ENCODE results near the gene DCAF12.

The DCAF12 gene

DNA sequence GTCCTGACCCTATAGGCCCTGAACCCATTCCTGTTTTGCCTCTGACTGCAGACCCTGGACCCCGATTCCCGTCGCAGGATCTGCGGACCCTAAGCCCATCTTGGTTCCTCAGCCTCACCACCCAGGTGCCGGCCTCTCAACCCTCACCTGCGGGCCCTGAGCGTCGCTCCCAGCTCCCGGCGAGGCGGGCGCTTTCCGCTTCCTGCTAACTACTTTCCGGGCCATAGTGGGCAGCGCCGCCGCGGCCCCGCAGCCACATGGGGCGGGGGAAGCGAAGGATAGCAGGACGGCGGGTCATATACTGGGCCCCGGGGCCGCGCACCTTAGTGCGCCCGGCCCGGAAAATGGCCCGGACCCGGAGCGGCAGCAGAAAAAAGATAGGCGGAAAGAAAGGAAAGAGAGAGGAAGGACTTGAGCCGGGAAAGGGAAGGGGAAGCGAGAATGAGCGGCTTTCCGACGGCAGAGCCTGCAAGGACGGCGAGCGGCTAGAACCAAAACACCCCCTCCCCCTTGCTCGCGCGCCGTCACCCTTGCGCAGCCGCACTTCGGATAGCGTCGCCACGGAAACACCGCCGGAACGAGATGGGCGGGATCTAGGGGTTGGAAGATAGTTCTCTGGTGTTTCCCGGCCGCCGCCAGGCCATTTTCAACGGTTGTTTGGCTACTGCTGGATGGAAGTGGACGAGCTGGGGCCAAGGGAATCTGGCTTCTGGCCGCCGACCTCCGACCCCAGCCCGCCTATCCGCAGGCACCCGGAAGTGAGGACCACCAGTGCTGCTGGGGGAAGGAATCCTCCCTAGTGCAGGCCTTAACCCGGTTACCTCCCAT, at the start of gene DCAF12:
Gene DCAF12, minus strand, starts transcription at position 492 of the 828 bp plus-strand sequence. Its CDS starts 267 bp downstream, at position 225.
- peak; percentile 78 to 89 for DNase-seq (ENCODE audit: low read depth in 1 of 2, low spot score in 1 of 2)
- in situ Hi-C loops (cut with HindIII; ENCODE audit: low pct_unique_long_range_greater_than_20kb, low sequenced_read_pairs): no loop called here
- no peak for TF ChIP-seq JUND (IDR thresholded peaks at IDR 0.05; ENCODE audit: low read depth)

DNA sequence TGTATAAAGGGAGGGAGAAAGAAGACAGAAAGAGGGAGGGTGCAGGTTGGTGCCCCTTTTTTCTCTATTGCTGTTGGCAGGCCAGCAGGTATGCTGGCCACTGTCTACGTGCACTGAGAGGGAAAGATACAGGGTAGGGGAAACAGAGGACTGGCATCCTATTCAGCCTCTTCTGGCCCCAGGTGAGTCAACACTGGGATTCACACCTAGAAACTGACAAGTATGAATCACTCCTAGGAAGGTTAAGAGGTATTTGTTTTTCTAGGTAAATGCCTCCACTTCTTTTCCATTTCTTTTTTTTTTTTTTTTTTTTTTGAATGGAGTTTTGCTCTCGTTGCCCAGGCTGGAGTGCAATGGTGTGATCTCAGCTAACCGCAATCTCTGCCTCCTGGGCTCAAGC, 49.6 kb upstream of the DCAF12 start:
- no peak for DNase-seq (ENCODE audit: low read depth in 1 of 2, low spot score in 1 of 2)
- in situ Hi-C loops (cut with HindIII; ENCODE audit: low pct_unique_long_range_greater_than_20kb, low sequenced_read_pairs): no loop called here
- no peak for TF ChIP-seq JUND (IDR thresholded peaks at IDR 0.05; ENCODE audit: low read depth)

DNA sequence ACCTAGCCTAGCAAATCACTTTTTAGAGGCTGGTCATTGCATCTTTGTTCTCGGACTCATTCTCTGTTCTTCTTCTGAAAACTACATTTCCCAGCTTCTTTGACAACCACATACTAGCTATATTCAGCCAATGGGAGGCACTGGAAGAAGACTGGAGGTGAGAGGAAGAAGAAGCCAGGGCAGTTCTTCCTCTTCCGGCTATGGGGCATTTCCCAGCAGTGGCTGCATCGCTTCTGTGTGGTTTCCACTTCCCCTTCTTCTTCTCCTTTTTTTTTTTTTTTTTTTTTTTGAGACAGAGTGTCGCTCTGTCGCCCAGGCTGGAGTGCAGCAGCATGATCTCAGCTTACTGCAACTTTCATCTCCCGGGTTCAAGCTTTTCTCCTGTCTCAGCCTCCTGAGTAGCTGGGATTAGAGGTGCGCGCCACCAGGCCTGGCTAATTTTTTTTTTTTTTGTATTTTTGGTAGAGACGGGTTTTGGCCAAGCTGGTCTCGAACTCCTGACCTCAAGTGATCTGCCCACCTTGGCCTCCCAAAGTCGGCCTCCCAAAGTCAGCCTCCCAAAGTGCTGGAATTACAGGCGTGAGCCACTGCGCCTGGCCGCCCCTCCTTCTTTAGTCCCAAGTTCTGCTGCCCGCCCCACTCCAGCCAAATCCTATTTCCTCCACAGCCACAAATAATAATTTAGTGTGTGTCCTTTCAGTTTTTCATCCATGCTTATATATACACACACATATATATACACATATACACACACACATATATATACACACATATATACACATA, 45.4 kb upstream of the DCAF12 start:
- DNase-seq (ENCODE audit: low read depth in 1 of 2, low spot score in 1 of 2): no peak
- in situ Hi-C loops (cut with HindIII; ENCODE audit: low pct_unique_long_range_greater_than_20kb, low sequenced_read_pairs): no loop called here
- TF ChIP-seq JUND (IDR thresholded peaks at IDR 0.05; ENCODE audit: low read depth): no peak

DNA sequence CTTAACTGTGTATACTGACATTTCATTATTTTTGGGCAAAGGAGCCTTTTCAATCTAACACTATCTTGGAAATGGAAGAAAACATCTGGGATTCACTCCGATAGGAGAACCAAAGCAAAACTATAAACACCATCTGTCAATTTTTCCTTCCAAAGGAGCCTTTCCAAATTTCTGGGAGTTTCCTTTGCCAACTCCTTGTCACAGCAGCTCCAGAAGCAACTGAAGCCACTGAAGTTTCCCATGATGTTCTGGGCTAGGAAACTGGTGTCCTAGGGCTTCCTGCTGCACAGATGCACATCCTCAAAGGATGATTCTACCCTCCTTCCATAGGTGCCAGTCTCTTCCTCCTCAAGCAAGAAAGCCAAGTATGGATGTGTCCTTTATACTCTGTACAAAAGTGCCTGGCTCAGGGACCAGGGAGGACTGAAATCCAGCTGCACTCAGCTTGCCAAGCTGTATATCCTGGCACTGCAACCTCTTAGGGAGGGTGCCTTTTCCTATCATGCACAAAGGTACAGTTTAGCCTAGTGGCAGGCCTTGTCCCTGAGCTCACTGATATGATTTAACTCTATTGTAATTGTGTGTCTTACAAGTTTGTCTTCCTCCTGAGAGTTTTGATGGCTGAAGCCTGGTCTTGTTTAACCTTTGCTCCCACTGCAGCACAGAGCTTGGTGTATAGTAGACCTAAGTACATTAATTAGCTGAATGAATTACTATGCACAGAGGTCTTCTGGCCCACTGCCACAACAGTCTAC, 43.9 kb upstream of the DCAF12 start:
- no peak for TF ChIP-seq JUND (IDR thresholded peaks at IDR 0.05; ENCODE audit: low read depth)
- no peak for DNase-seq (ENCODE audit: low read depth in 1 of 2, low spot score in 1 of 2)
- in situ Hi-C loops (cut with HindIII; ENCODE audit: low pct_unique_long_range_greater_than_20kb, low sequenced_read_pairs): no loop called here

DNA sequence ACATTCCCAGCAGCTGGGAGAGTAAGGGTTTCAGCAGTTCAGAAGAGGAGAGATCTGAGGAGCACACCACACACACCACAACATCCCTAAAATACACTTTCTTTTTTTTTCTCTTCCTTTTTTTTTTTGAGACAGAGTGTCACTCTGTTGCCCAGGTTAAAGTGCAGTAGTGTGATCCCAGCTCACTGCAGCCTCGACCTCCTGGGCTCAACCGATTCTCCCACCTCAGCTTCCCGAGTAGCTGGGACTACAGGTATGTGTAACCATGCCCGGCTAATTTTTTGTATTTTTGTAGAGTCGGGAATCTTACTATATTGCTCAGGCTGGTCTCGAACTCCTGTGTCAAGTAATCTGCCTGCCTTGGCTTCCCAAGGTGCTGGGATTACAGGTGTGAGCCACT, 42.6 kb upstream of the DCAF12 start:
- in situ Hi-C loops (cut with HindIII; ENCODE audit: low pct_unique_long_range_greater_than_20kb, low sequenced_read_pairs): no loop called here
- no peak for DNase-seq (ENCODE audit: low read depth in 1 of 2, low spot score in 1 of 2)
- no peak for TF ChIP-seq JUND (IDR thresholded peaks at IDR 0.05; ENCODE audit: low read depth)

DNA sequence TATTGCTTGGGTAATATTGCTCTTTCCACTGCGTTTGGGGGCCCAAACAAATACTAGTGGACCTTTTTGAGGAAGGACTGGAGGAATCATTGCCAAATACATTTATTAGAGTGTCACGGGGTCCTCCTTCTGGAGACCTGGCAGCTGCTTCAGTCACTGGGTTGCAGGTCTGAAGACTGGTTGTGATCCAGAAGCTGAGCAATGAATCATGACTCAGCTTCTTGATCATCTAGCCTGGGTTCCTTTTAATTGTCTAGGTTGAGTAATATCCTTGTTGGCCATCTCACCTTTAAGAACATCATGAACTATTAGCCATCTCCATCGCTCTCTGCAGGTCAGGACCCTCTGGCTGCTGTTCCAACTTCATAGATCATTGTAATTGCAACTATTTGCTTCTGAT, 36.9 kb upstream of the DCAF12 start:
- no peak for DNase-seq (ENCODE audit: low read depth in 1 of 2, low spot score in 1 of 2)
- in situ Hi-C loops (cut with HindIII; ENCODE audit: low pct_unique_long_range_greater_than_20kb, low sequenced_read_pairs): no loop called here
- no peak for TF ChIP-seq JUND (IDR thresholded peaks at IDR 0.05; ENCODE audit: low read depth)

DNA sequence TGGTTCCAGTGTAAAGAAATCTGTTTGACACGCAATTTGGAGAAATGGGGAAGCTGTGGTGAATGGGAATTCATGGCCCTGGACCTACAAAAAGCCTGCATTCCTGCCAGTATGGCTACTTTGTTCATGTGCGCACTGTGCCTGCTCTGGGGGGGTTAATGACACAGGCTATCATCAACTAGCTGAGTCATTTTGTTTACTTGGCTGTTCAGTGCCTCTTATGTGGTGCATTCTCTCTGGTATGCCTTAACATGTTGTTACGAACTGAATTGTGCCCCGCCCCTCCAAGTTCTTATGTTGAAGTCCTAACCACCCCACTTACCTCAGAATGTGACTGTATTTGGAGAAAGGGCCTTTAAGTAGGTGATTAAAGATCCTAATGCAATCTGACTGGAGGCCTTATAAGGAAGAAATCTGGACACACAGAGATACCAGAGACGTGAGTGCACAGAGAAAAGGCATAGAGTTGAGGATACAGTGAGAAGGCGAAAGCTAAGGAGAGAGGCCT, 31.9 kb upstream of the DCAF12 start:
- in situ Hi-C loops (cut with HindIII; ENCODE audit: low pct_unique_long_range_greater_than_20kb, low sequenced_read_pairs): no loop called here
- no peak for TF ChIP-seq JUND (IDR thresholded peaks at IDR 0.05; ENCODE audit: low read depth)
- no peak for DNase-seq (ENCODE audit: low read depth in 1 of 2, low spot score in 1 of 2)

DNA sequence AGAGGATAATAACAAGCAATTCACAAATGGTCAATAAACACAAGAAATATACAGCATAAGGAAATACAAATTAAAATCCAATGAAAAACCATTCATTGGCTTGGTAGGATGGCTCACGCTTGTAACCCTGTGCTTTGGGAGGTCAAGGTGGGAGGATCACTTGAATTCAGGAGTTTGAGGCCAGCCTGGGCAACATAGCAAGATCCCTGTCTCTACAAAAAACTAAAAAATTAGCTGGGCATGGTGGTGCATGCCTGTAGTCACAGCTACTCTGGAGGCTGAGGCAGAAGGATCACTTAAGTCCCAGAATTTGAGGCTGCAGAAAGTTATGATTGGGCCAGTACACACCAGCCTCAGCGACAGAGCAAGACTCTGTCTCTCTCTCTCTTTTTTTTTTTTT, 31.4 kb upstream of the DCAF12 start:
- in situ Hi-C loops (cut with HindIII; ENCODE audit: low pct_unique_long_range_greater_than_20kb, low sequenced_read_pairs): no loop called here
- no peak for TF ChIP-seq JUND (IDR thresholded peaks at IDR 0.05; ENCODE audit: low read depth)
- no peak for DNase-seq (ENCODE audit: low read depth in 1 of 2, low spot score in 1 of 2)

DNA sequence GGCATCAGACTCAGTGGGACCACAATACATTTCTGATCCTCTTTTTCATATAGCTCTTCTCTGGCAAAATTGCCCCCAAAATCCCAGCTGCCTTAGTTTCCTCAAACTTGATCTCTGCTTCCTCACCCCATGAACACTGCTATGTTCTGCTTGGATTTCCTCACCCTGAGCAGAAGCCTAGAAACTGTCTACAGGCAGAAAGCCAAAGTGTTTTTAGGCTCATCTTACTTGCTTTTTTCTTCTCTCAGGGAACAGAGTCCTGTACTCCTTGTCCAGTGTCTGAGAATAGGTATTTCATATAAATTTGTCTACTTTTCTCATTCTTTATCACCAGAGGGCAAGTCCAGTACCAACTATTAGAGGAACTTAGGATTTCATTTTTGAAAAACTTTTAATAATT, 30.8 kb upstream of the DCAF12 start:
- TF ChIP-seq JUND (IDR thresholded peaks at IDR 0.05; ENCODE audit: low read depth): no peak
- in situ Hi-C loops (cut with HindIII; ENCODE audit: low pct_unique_long_range_greater_than_20kb, low sequenced_read_pairs): no loop called here
- DNase-seq (ENCODE audit: low read depth in 1 of 2, low spot score in 1 of 2): no peak

DNA sequence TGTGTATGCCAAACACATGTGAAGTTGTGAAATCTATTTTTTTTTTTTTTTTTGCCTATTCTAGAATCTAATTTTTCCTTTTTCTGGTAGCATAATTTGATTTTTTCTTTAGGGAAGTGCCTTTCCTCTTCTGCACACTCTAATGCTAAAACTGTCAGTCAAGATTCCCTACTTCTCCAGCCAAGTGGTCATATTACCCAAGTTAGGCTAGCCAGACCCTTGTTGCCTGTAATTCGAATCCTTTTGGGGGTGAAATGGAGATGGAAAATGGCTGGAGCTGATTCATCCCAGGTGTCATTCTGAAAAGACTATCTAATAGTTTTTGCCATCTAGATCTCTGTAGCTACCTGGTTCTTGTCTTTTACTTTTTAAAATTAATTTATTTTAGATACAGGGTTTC, 27.6 kb upstream of the DCAF12 start:
- in situ Hi-C loops (cut with HindIII; ENCODE audit: low pct_unique_long_range_greater_than_20kb, low sequenced_read_pairs): no loop called here
- no peak for TF ChIP-seq JUND (IDR thresholded peaks at IDR 0.05; ENCODE audit: low read depth)
- DNase-seq (ENCODE audit: low read depth in 1 of 2, low spot score in 1 of 2): no peak

DNA sequence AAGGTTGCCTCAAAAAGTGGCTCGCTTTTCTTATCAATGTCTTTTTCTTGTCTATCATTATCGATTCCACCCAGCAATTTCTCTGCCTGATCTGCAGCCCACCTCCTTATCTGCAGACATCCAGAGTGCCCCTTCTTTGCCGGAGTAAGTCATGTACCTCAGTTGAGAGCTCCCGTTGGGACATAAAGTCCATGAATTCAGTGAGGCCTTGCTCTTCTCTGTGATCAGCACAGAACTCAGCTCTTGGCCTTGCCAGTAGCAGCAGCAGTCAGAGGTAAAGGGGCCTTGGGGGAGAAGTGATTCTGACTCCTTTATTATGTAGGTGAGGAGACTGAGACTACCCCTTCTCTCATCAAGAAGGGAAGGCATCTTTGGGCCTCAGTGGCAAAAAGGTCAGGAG, 24.9 kb upstream of the DCAF12 start:
- no peak for DNase-seq (ENCODE audit: low read depth in 1 of 2, low spot score in 1 of 2)
- TF ChIP-seq JUND (IDR thresholded peaks at IDR 0.05; ENCODE audit: low read depth): no peak
- in situ Hi-C loops (cut with HindIII; ENCODE audit: low pct_unique_long_range_greater_than_20kb, low sequenced_read_pairs): no loop called here

DNA sequence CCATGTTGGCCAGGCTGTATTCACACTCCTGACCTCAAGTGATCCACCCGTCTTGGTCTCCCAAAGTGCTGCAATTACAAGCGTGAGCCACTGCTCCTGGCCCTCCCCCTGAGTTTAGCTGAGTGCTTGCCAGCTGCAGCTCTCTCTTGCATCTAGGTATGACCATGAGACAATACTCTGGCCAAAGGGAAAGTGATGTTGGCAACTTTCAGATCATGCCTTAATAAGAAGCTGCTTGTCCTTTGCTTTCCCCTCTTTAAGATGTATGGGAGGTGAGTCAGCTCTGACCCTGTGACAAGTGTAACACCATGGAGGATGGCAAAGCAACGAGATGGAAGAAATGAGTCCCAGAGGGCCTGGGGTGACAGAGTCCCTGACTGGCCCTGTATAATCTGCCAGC, 18.7 kb upstream of the DCAF12 start:
- TF ChIP-seq JUND (IDR thresholded peaks at IDR 0.05; ENCODE audit: low read depth): no peak
- in situ Hi-C loops (cut with HindIII; ENCODE audit: low pct_unique_long_range_greater_than_20kb, low sequenced_read_pairs): no loop called here
- DNase-seq (ENCODE audit: low read depth in 1 of 2, low spot score in 1 of 2): no peak

Data from T47D (cell line).